GM18868 (cell line): ENCODE data around the gene ABCB8.
"Not testable (repeated sequence)": the region's sequence is repeated elsewhere in the genome, so short reads cannot be mapped to it uniquely, and the experiment has no call there.

Experiments used
- ATAC-seq: cut with Tn5 transposase; IDR thresholded peaks from one replicate; pipeline ENCODE4 v1.9.1; 2021; ENCODE audit warnings: mild to moderate bottlenecking, moderate library complexity; ENCODE audit not compliant: unreplicated experiment

The ABCB8 gene

GRCh38 chr7:151033864-151034249, 5.6 kb downstream of the ABCB8 start:
- no peak for ATAC-seq

DNA sequence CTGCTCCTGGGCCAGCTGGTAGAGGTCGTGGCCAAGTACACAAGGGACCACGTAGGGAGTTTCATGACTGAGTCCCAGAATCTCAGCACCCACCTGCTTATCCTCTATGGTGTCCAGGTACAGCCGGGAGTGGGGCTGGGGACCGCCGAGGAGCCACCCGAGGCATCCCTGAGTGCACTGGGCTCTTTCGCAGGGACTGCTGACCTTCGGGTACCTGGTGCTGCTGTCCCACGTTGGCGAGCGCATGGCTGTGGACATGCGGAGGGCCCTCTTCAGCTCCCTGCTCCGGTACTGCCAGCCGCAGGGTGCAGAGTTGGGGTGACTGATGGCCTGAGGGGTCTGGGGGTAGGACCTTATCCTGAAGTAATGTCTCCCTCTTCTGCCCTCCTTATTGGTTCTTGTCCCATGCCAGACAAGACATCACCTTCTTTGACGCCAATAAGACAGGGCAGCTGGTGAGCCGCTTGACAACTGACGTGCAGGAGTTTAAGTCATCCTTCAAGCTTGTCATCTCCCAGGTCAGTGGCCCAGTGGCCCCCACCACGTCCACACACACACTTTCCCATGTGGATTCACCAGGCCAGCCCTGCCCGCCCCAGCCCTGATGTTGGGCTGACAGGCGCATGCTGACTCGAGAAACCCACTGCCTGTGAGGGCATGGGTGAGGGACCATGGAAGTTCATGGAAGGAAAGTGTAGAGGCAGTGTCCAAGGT, 6.2 kb downstream of the ABCB8 start:
- ATAC-seq, result no peak

DNA sequence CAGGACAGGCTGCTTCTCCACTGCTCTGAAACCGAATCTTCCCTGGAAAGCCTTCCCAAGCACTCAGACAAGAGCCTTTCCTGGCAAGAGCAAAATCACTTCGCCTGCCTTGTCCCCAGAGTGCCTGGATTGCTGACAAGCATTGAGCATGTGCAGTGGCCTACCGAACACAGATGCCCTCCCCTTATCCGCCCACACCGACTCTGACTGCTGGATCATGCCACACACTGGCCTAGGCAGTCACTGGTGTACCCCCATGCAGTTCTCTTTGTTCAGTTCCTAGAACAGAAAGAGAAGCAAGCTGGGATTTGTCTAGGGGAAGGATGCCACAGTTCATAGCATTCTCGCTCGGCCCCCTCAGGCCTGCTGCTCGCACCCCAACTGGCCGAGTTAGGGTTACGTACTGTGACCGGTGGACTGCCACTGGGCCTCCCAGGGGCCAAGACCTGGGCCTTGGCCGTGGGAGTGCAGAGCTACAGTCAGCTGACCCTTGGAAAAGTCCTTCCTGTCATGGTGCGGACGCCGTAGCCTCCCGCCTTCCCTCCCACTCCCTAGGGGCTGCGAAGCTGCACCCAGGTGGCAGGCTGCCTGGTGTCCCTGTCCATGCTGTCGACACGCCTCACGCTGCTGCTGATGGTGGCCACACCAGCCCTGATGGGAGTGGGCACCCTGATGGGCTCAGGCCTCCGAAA, 6.9 kb downstream of the ABCB8 start:
- no peak for ATAC-seq

GRCh38 chr7:151035902-151036301, 7.7 kb downstream of the ABCB8 start:
- ATAC-seq, result no peak

DNA sequence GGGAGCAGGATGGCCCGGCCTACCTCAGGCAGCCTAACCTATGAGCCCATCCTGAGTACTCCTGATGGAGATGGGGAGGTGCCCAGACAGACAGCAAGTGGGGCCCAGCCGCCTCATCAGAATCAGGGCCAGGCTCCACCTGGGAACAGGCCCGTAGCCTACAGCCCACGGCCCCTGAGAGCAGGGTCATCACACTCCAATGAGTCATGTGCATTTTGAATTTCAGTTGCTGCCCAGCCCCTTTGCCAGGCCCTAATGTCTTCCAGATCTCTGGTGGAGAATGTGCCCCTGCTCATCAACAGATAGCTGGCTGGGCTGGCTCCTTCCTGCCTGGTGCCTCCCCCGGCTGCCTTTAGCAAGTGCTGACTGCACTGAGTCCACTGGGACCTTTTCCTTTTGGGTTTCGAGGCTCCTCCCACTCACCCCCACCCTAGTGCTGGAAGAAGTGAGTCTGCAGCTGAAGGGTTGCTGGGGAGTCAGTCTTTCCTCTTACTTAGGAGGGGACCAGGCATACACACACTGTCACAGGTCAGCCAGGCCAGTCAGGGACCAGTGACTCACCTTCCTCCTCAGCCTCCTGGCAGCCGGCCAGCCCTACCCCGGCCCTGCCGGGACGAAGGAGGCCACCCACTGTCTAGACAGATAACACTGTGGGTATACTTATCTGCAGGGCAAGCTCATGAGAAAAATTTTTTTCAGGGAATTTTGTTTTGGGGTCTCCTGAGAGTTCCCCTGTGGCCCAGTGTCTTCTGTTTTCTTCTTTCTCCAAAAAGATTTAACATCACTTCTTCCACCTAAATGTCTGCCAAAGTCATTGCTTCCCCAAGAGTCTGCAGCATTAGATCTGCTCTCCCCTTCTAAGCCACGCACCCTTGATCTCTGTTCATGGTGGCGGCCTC, 10.9 kb downstream of the ABCB8 start:
- peak; percentile 62 for ATAC-seq

DNA sequence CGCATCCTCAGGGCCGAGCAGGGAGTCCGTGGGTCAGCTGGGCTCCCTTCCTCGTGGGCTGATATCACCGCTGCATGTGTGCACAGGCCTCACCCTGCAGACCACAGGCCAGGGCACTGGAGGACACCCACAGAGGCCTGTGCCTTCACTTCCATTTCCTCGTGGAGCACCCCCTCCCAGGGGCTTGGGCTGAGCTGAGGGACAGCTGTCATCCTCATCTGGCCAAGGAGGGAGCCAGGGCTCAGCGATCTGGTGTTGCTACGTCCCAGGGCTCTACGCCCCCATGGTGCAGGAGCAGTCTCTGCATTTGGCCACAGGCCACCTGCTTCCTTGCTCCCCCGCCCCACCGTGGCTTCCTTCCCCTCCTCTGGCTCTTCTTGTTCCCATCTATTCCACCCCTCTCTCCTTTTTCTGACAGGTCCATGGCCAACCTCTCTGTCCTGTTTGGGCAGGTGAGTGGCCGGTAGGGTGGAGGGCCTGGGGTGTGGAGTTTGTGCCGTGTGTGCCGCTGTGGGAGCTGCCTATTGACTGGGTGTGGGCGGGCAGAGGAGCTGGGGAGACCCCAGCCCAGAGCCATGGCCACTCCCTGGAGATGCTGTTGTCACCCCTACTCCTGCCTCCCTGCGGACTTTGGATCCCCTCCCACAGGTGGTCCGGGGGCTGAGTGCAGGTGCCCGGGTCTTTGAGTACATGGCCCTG, 11.7 kb downstream of the ABCB8 start:
- ATAC-seq, result no peak

GRCh38 chr7:151040616-151041375, 12.5 kb downstream of the ABCB8 start:
- no peak for ATAC-seq

- not testable (repeated sequence) for ATAC-seq
These were observed 15.2 kb downstream of the ABCB8 start for GRCh38 chr7:151043449-151043848.

DNA sequence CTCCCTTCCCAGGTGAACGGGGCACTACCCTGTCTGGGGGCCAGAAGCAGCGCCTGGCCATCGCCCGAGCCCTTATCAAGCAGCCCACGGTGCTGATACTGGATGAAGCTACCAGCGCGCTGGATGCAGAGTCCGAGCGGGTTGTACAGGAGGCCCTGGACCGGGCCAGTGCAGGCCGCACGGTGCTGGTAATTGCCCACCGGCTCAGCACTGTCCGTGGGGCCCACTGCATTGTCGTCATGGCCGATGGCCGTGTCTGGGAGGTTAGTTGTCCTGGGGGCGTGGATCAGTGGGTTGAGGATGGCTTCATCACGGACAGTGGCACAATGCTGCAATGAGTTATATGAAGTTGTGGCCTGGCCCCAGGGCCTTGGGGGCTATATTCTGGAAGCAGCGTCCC, 15.7 kb downstream of the ABCB8 start:
- ATAC-seq, result no peak

DNA sequence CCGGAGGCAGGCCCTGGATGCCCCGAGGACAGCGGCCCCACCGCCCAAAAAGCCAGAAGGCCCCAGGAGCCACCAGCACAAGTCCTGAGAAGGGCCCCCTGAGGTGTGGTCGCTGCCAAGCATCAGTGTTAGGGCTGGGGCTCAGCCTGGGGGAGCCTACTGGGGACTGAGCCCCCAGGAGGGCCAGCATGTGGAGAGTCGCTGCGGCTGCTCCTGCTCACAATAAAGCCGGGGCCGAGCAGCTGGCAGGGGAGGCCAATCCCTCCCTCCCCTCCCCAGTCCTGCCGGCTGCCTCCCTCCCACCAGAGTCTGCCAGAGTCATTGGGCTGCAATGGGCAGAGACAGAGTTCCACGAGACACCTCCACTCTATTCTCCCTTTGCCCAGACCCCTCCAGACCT, 17.0 kb downstream of the ABCB8 start:
- ATAC-seq, result no peak

GRCh38 chr7:151045967-151046366, 17.7 kb downstream of the ABCB8 start:
- no peak for ATAC-seq

DNA sequence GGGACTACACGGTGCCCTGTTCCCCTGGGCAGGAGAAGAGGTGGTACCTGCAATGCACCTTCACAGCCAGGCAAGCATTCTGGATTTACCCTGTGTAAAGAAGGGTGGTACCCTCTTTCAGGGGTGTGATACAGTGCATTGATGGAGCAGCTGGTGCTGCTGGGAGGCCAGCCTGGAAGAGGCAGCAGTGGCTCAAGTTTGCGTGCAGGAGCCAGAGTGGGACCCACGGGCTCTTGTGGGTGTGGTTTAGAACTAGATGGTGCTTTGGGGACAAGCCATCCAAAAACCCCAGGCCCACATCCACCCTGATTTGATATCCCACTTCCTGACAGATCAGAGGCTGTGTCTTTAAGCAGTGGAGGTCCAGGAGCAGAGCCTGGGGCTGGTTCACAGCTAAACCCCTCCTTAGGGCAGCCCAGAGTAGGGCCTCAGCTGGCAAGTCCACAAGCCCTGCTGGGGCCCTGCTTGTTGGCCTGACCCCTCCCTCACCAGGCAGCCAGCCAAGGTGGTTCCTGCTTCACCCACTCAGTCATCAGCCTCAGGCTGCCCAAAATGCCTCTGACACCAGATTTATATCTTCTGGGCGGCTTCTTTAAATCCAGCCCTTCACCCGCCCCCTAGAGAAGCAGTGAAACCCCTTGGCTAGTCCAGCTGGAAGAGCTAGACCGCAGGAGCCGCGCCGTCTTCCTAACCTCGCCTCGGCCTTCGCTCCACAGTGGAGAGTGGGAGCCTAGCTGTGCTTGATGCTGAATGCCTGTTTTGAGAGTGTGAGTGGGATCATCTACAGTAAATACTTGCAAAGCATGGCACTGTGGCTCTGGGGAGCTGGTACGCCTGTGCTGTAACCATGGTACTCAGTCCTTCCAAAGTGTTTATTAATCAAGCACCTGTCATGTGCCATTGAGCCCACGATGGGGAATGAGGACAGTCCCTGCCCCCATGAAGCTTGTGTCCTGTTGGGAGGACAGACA, 18.6 kb downstream of the ABCB8 start:
- no peak for ATAC-seq

DNA sequence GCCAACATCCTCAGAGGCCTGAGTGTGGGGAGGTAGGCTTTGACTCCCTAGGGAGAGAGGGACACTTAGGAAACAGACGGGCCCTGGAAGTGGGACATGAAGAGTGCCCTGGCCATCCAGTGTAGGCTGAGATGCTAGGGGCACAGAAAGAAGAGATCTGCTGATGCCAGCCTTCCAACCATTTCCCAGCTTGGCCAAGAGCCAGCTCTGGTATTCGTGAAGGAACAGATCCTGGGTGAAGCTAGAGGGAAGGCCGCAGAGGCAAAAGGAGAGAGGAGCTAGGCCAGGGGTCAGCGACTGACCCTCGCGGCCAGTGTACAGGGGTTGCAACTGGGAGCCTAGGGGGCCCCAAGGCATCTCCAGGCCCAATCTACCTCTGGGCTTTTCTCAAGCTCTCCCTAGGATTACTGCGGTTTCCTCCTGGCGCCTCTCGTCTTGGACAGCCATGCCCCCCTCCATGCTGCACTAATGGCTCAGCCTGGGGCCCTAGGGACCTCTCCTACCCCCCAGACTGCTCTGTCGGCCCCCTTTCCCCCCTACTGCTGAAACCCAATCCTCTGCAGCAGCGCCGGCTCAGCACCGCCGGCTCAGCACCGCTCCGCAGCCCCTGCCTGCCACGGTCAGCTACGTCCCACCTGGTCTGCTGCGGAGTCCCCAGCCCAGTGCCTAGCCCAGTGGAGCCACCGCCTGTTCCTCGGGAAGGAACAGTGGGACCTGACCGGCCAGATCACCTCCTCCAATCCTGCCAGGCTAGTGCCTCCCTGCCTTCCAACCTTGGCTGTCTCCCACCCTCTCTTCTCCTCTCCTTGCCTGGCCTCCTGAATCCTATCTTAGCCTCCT, 19.9 kb downstream of the ABCB8 start, which contains the start of gene ASIC3:
Gene ASIC3, plus strand, starts transcription at position 556 of the 840 bp plus-strand sequence. CDS start 355 bp downstream, outside the sequence.
- no peak for ATAC-seq

- ATAC-seq, result no peak
These were observed 20.7 kb downstream of the ABCB8 start for GRCh38 chr7:151048911-151049463.

DNA sequence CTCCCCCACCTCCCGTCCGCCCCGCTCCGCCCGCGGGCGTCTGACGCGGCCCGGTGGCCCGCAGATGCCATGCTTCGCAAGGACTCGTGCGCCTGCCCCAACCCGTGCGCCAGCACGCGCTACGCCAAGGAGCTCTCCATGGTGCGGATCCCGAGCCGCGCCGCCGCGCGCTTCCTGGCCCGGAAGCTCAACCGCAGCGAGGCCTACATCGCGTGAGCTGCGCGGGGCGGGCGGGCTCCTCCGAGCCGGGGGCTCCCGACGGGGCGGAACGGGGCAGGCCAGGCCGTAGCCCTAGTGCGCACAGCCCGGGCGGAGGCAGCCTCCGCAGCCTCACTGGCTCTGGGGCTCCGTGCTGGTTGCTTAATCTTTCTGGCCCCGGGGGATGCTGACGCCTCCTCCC, 22.9 kb downstream of the ABCB8 start:
- ATAC-seq, result no peak

DNA sequence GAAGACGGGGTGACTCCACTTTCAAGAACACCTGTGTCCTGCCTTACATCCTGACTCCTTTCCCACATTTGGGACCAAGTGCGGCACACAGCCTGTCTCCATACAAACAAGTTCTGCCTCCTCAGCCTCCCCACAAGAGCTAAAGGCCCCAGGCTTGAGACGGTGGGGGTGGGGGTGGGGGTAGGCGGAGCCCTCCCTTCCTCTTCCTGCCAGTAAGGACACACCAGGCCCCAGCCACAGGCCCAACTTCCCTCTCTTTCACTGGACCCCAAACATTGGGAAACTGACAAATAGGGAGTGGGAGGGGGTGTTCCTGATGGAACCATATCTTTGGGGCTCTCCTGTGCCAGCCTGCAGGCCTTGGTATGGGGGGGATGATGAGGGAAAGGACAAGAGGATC, 24.8 kb downstream of the ABCB8 start:
- no peak for ATAC-seq

- no peak for ATAC-seq
These were observed 25.5 kb downstream of the ABCB8 start for GRCh38 chr7:151053751-151054150.

GRCh38 chr7:151056283-151056665, 28.0 kb downstream of the ABCB8 start:
- ATAC-seq, result no peak
